ENCODE measurements around the gene EFHD2. TPM values are rescaled to one million over a fixed set of nuclear protein-coding genes. Genes with fewer than 3 reads are reported as not detected.

The EFHD2 gene
- total and polyA plus RNA-seq, 8 donors: 11.9 to 107 (median 18.2) TPM

GRCh38 chr1:15476927-15477326 is 67.2 kb downstream of the EFHD2 start:
- Histone ChIP-seq H3K36me3 (no peaks in the 10 kb centered on the region), H3K27me3 (no peaks in the 10 kb centered on the region), H3K4me3 (no peak overlapping the region), H3K9me3 (no peaks in the 10 kb centered on the region), H3K4me1 (no peaks in the 10 kb centered on the region), H3K27ac (no peak overlapping the region)
- DNase-seq: peak in 1 of 4 donors; percentile 8
- no peak for ATAC-seq
- intact Hi-C loops (cut with DNase I): no loop called here
- no peak for TF ChIP-seq CTCF (IDR thresholded peaks at IDR 0.05)

GRCh38 chr1:15477646-15478212 is 68.0 kb downstream of the EFHD2 start:
- Histone ChIP-seq H3K4me3 (no peak overlapping the region), H3K27ac (no peak overlapping the region), H3K27me3 (no peaks in the 10 kb centered on the region), H3K36me3 (no peaks in the 10 kb centered on the region), H3K4me1 (no peaks in the 10 kb centered on the region), H3K9me3 (no peaks in the 10 kb centered on the region)
- DNase-seq (peak in 2 of 4 donors; percentile 72 to 75), ATAC-seq (peak; percentile 26)
- intact Hi-C loops (cut with DNase I): no loop called here
- TF ChIP-seq CTCF (IDR thresholded peaks at IDR 0.05): no peak

Other genes starting within 250 kb of the EFHD2 start
- gene FHAD1, start 162.7 kb upstream of the EFHD2 start, total RNA-seq: 1 to 10 TPM; 1.4 to 8.5 TPM
- gene FHAD1, start 162.7 kb upstream of the EFHD2 start, polyA plus RNA-seq (ENCODE audit: insufficient read length in 6 of 6): 1 to 10 TPM; 1.1 to 5.2 (median 3.9) TPM
- under 1 TPM in 1 of 2 donors, not detected in 1; 0.81 TPM for gene CTRC, start 28.6 kb downstream of the EFHD2 start, total RNA-seq
- gene CTRC, start 28.6 kb downstream of the EFHD2 start, polyA plus RNA-seq (ENCODE audit: insufficient read length in 6 of 6): under 1 TPM in 5 of 6 donors, not detected in 1; 0.07 to 0.33 (median 0.10) TPM
- not detected for gene CELA2A, start 46.8 kb downstream of the EFHD2 start, total RNA-seq
- under 1 TPM in 3 of 6 donors, not detected in 3; 0.34 to 0.53 (median 0.49) TPM for gene CELA2A, start 46.8 kb downstream of the EFHD2 start, polyA plus RNA-seq (ENCODE audit: insufficient read length in 6 of 6)
- gene CELA2B, start 66.2 kb downstream of the EFHD2 start, total RNA-seq: under 1 TPM in 1 of 2 donors, not detected in 1; 0.63 TPM
- gene CELA2B, start 66.2 kb downstream of the EFHD2 start, polyA plus RNA-seq (ENCODE audit: insufficient read length in 6 of 6): 1 to 10 TPM in 3 of 6 donors, under 1 TPM in 3; 0.66 to 1.7 (median 1.1) TPM
- gene CASP9, start 114.3 kb downstream of the EFHD2 start, total RNA-seq: 10 to 100 TPM in 1 of 2 donors, 1 to 10 TPM in 1; 9.8 to 12.0 TPM
- gene CASP9, start 114.3 kb downstream of the EFHD2 start, polyA plus RNA-seq (ENCODE audit: insufficient read length in 6 of 6): 10 to 100 TPM; 15.3 to 22.5 (median 19.6) TPM
- 10 to 100 TPM; 24.3 to 26.3 TPM for gene DNAJC16, start 117.0 kb downstream of the EFHD2 start, total RNA-seq
- gene DNAJC16, start 117.0 kb downstream of the EFHD2 start, polyA plus RNA-seq (ENCODE audit: insufficient read length in 6 of 6): 10 to 100 TPM; 15.9 to 21.3 (median 18.7) TPM
- 1 to 10 TPM in 1 of 2 donors, under 1 TPM in 1; 0.35 to 1.1 TPM for gene AGMAT, start 175.2 kb downstream of the EFHD2 start, total RNA-seq
- 1 to 10 TPM in 1 of 6 donors, under 1 TPM in 5; 0.43 to 1.1 (median 0.72) TPM for gene AGMAT, start 175.2 kb downstream of the EFHD2 start, polyA plus RNA-seq (ENCODE audit: insufficient read length in 6 of 6)
- gene DDI2, start 207.6 kb downstream of the EFHD2 start, total RNA-seq: 10 to 100 TPM; 24.3 to 37.7 TPM
- gene DDI2, start 207.6 kb downstream of the EFHD2 start, polyA plus RNA-seq (ENCODE audit: insufficient read length in 6 of 6): 10 to 100 TPM; 20.4 to 26.1 (median 22.4) TPM